ENCODE results near the gene RPS23.

RPS23 gene

GRCh38 chr5:82277987-82278710 lies at the start of gene RPS23:
Gene RPS23 (minus strand): TSS chr5:82278354. CDS start chr5:82278323, 31 bp downstream.
- no peak for TF ChIP-seq CTCF (conservative IDR thresholded peaks at IDR 0.05; ENCODE audit: low read depth, low read length)
- H3K4me3 ChIP-seq (ENCODE audit: low read depth, low read length) = peak within 1 kb of the TSS; percentile 91
- DNase-seq (ENCODE audit: low read depth) = peak; percentile 94

GRCh38 chr5:82327941-82328340 lies 49.8 kb upstream of the RPS23 start:
- no peak overlapping the region for H3K4me3 ChIP-seq (ENCODE audit: low read depth, low read length)
- no peak for TF ChIP-seq CTCF (conservative IDR thresholded peaks at IDR 0.05; ENCODE audit: low read depth, low read length)
- no peak for DNase-seq (ENCODE audit: low read depth)

- no peak for DNase-seq (ENCODE audit: low read depth)
- TF ChIP-seq CTCF (conservative IDR thresholded peaks at IDR 0.05; ENCODE audit: low read depth, low read length) = no peak
- H3K4me3 ChIP-seq (ENCODE audit: low read depth, low read length) = no peak overlapping the region
Measured at GRCh38 chr5:82325996-82326395, 47.8 kb upstream of the RPS23 start.

- no peak for DNase-seq (ENCODE audit: low read depth)
- no peak overlapping the region for H3K4me3 ChIP-seq (ENCODE audit: low read depth, low read length)
- TF ChIP-seq CTCF (conservative IDR thresholded peaks at IDR 0.05; ENCODE audit: low read depth, low read length) = no peak
Measured at GRCh38 chr5:82325155-82325554, 47.0 kb upstream of the RPS23 start.

GRCh38 chr5:82320966-82321365 lies 42.8 kb upstream of the RPS23 start:
- no peak overlapping the region for H3K4me3 ChIP-seq (ENCODE audit: low read depth, low read length)
- no peak for TF ChIP-seq CTCF (conservative IDR thresholded peaks at IDR 0.05; ENCODE audit: low read depth, low read length)
- DNase-seq (ENCODE audit: low read depth) = no peak

- TF ChIP-seq CTCF (conservative IDR thresholded peaks at IDR 0.05; ENCODE audit: low read depth, low read length) = no peak
- H3K4me3 ChIP-seq (ENCODE audit: low read depth, low read length) = no peak overlapping the region
- DNase-seq (ENCODE audit: low read depth) = no peak
Measured at GRCh38 chr5:82319651-82320376, 41.7 kb upstream of the RPS23 start.

Data from choroid plexus epithelial cell (primary cell).